Endothelial cell of umbilical vein (primary cell): ENCODE data around the gene ITPKB. TPM values are rescaled to one million over a fixed set of nuclear protein-coding genes. Genes with fewer than 3 reads are reported as not detected.

Experiments
- BruUV-seq: library from RNA; stranded (reverse); fragments of 400-500 nt; replicated peaks from 2 replicates; lab custom pipeline; 2021; lab: Mats Ljungman, UMichigan
- CTCF ChIA-PET: fragments of 300-600, 350-600 bp; sonication (Branson Sonifier 250); formaldehyde crosslinking; loops from one replicate; lab custom pipeline; 2021; ENCODE audit warnings: antibody characterized with exemption, inconsistent platforms; lab: Charles Lee
- POLR2A ChIA-PET: fragments of 300-600, 350-600 bp; sonication (Branson Sonifier 250); formaldehyde crosslinking; loops from one replicate; lab custom pipeline; 2021; ENCODE audit warnings: antibody characterized with exemption, inconsistent platforms; lab: Charles Lee
- DNase-seq: peaks from one replicate; pipeline ENCODE4 v3.0.0-alpha.2; 2011; ENCODE audit warnings: low read depth, low spot score
- FAIRE-seq: peaks from 2 replicates; lab custom pipeline; 2011; peaks lifted over from hg19 to GRCh38; lab: Jason Lieb, UNC
- H2AFZ ChIP-seq: 2 replicates; pipeline ENCODE4 v1.6.0; 2012; ENCODE audit warnings: low read depth, low read length, control low read depth, inconsistent platforms
- H3K27ac ChIP-seq: 2 replicates; pipeline ENCODE4 v1.5.1; 2011; ENCODE audit warnings: low read depth, mild to moderate bottlenecking, control low read depth, low read length, moderate library complexity; ENCODE audit not compliant: insufficient read depth
- H3K27me3 ChIP-seq, 2 experiments: 2 replicates each; pipeline versions ENCODE4 v1.6.0 to v1.6.1; 2011; ENCODE audit warnings: low read length in 2 of 2, mixed read lengths in 1 of 2; ENCODE audit not compliant: control insufficient read depth in 2 of 2, insufficient read depth in 2 of 2
- H3K36me3 ChIP-seq, 2 experiments: 2 replicates in 1 of 2; 3 replicates in 1 of 2; pipeline ENCODE4 v1.5.1; 2011; ENCODE audit warnings: low read length in 2 of 2, mild to moderate bottlenecking in 1 of 2, moderate library complexity in 1 of 2; ENCODE audit not compliant: control insufficient read depth in 2 of 2, insufficient read depth in 2 of 2; ENCODE audit errors: extremely low read depth in 1 of 2
- H3K4me1 ChIP-seq: 3 replicates; pipeline ENCODE4 v1.5.1; 2011; ENCODE audit warnings: mild to moderate bottlenecking, low read length; ENCODE audit not compliant: control insufficient read depth, insufficient read depth; ENCODE audit errors: extremely low read depth
- H3K4me2 ChIP-seq: 2 replicates; pipeline ENCODE4 v1.6.1; 2011; ENCODE audit warnings: low read length, control low read depth, mixed read lengths; ENCODE audit not compliant: insufficient read depth
- H3K4me3 ChIP-seq, 3 experiments: fragments of 200-600 bp in 1 of 3; sonication (generic), shearing (Covaris generic) in 1 of 3; replicated peaks in 1 of 3; 2 replicates each; pipeline ENCODE4 v1.5.1; 2011 to 2016; ENCODE audit warnings: control low read depth in 3 of 3, low read length in 3 of 3, mild to moderate bottlenecking in 2 of 3, inconsistent platforms in 1 of 3, low read depth in 1 of 3, moderate library complexity in 1 of 3; ENCODE audit not compliant: insufficient read depth in 1 of 3
- H3K79me2 ChIP-seq: 2 replicates; pipeline ENCODE4 v1.6.0; 2012; ENCODE audit warnings: low read length, inconsistent platforms; ENCODE audit not compliant: control insufficient read depth, insufficient read depth
- H3K9ac ChIP-seq: replicated peaks from 2 replicates; pipeline ENCODE3; 2011; ENCODE audit warnings: low read length, control low read depth; ENCODE audit not compliant: insufficient read depth; ENCODE audit errors: extremely low read depth
- H3K9me1 ChIP-seq: replicated peaks from 3 replicates; pipeline ENCODE4 v1.6.0; 2011; ENCODE audit warnings: mild to moderate bottlenecking, low read length; ENCODE audit not compliant: control insufficient read depth, insufficient read depth; ENCODE audit errors: extremely low read depth
- H3K9me3 ChIP-seq: replicated peaks from 2 replicates; pipeline ENCODE4 v1.5.1; 2012; ENCODE audit warnings: low read length, inconsistent platforms; ENCODE audit not compliant: control insufficient read depth, insufficient read depth
- H4K20me1 ChIP-seq: replicated peaks from 2 replicates; pipeline ENCODE3; 2011; ENCODE audit warnings: mild to moderate bottlenecking, low read length; ENCODE audit not compliant: control insufficient read depth, insufficient read depth; ENCODE audit errors: extremely low read depth
- EZH2 ChIP-seq: IDR thresholded peaks from 2 replicates; pipeline ENCODE4 v1.6.1; 2012; ENCODE audit warnings: borderline replicate concordance, low read depth, mild to moderate bottlenecking, moderate library complexity, low read length, inconsistent platforms; ENCODE audit not compliant: severe bottlenecking
- FOS ChIP-seq: IDR thresholded peaks from 2 replicates; pipeline ENCODE4 v1.6.1; 2011; ENCODE audit warnings: mild to moderate bottlenecking, low read length, moderate library complexity, borderline replicate concordance; ENCODE audit not compliant: insufficient read depth
- GATA2 ChIP-seq: IDR thresholded peaks from 2 replicates; pipeline ENCODE4 v1.7.0; 2011; ENCODE audit warnings: low read depth, mild to moderate bottlenecking, moderate library complexity, mixed read lengths, low read length; ENCODE audit not compliant: insufficient read length, insufficient read depth
- JUN ChIP-seq: IDR thresholded peaks from 2 replicates; pipeline ENCODE4 v1.6.1; 2011; ENCODE audit warnings: borderline replicate concordance, low read depth; ENCODE audit not compliant: insufficient read length, insufficient read depth
- MYC ChIP-seq: IDR thresholded peaks from one replicate; pipeline ENCODE4 v1.6.1; 2011; ENCODE audit warnings: mild to moderate bottlenecking, low read depth, low read length
- POLR2A ChIP-seq: IDR thresholded peaks from 2 replicates; pipeline ENCODE4 v1.6.1; 2012; ENCODE audit warnings: low read depth, mild to moderate bottlenecking, control low read depth, low read length
- POLR2AphosphoS5 ChIP-seq: IDR thresholded peaks from 2 replicates; pipeline ENCODE4 v1.6.1; 2012; ENCODE audit warnings: low read depth, mild to moderate bottlenecking, control low read depth, low read length, moderate library complexity; ENCODE audit not compliant: insufficient read depth
- dilution Hi-C: fragments of 300-500 bp; cut with MboI; formaldehyde crosslinking; loops from one replicate; pipeline ENCODE4 v1.15.0; 2019; ENCODE audit warnings: low sequenced_read_pairs; ENCODE audit not compliant: extremely low pct_ligation_motif_present
- intact Hi-C: fragments of 100-400 bp; cut with micrococcal nuclease; formaldehyde crosslinking; loops from one replicate; pipeline ENCODE4 v1.10.0; 2022
- polyA plus RNA-seq, 4 experiments: library from polyadenylated mRNA; depleted of rRNA in 3 of 4; stranded (reverse) in 3 of 4; unstranded in 1 of 4; fragments of >200 nt; gene quantifications; 2 replicates each; pipeline versions ENCODE4 v1.2.1 to v1.2.3, GENCODE V29; 2011 to 2012; ENCODE audit warnings: missing spikeins in 1 of 4
- total RNA-seq: library from RNA; stranded (reverse); gene quantifications from 2 replicates; pipeline ENCODE4 v1.2.3, GENCODE V29; 2021
- TF ChIP-seq, protein P1 (sequence below), 2 donors: IDR thresholded peaks; 1 replicate in 1 of 2; 2 replicates in 1 of 2; pipeline ENCODE4 v1.5.1; 2011; ENCODE audit warnings: low read length in 2 of 2, mild to moderate bottlenecking in 2 of 2, moderate library complexity in 2 of 2, control low read depth in 1 of 2, inconsistent platforms in 1 of 2, low read depth in 1 of 2; ENCODE audit not compliant: insufficient read depth in 1 of 2; ENCODE audit errors: extremely low read depth in 1 of 2
- TF ChIP-seq, protein P2 (sequence below): IDR thresholded peaks from 2 replicates; pipeline ENCODE4 v1.6.1; 2011; ENCODE audit not compliant: insufficient read depth, insufficient read length

Gene ITPKB
- total and polyA plus RNA-seq, 2 donors (not counting 3 experiments of a cell fraction or from before 2014, with no cell fraction given) = 7.7 to 34.8 TPM

DNA sequence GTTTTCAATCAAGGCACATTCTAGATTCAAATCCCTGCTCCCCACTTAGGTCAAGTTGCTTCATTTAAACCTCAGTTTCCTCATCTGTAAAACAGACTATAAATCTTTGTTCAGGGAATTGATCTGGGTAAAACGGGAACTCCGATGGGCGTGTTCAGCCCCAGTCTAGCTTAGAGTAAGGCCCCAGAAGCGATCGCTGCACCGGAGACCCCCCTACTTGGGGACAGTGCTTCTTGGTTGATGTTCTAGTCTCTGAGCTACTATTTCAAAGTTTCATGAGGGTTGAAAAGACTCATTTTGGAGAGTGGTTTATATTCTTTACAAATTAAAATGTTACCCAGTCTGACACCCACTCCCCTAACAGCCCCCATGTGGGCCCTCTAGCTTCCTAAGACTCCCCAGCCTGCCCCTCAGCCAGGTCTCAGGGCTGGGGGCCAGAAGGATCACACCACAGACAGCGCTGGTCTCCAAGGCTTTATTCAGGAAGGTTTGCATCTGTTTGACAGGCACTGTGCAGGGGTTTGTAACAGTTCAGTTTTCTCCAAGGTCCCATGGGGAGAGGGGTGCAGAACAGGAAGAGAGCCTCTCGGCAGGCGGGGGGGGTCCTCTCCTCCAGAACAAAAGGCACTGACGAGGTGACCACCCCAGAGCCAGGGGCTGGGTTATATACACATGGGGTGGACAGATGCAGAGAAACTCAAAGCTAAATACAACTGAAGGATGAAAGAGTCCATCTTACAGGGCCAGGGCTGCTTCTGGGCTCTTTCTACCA is 107.7 kb downstream of the ITPKB start:
- Histone ChIP-seq H3K9me3 (no peaks in the 10 kb centered on the region), H3K4me3 (no peak overlapping the region), H3K27ac (no peak overlapping the region), H4K20me1 (no peaks in the 10 kb centered on the region), H3K4me2 (no peak overlapping the region), H2AFZ (no peak overlapping the region), H3K36me3 (no peaks in the 10 kb centered on the region), H3K9me1 (no peaks in the 10 kb centered on the region), H3K27me3 (no peaks in the 10 kb centered on the region), H3K79me2 (no peaks in the 10 kb centered on the region), H3K4me1 (no peaks in the 10 kb centered on the region), H3K9ac (no peak overlapping the region)
- no peak for DNase-seq
- dilution Hi-C loops (no loop called here), intact Hi-C loops (loop anchor here (5.0 kb wide), 3 partner anchors 261 to 806 kb away; no protein-coding TSS in a partner anchor)
- FAIRE-seq = no peak
- ChIA-PET CTCF (interaction anchor here (0.7 to 8.8 kb wide), 2 partner anchors 11 to 196 kb away, joined by 3 to 85 read pairs; no protein-coding TSS in a partner anchor), POLR2A (no interaction called here)
- BruUV-seq = no TSS peak
- TF ChIP-seq JUN = no peak
- TF ChIP-seq, protein P1, sequence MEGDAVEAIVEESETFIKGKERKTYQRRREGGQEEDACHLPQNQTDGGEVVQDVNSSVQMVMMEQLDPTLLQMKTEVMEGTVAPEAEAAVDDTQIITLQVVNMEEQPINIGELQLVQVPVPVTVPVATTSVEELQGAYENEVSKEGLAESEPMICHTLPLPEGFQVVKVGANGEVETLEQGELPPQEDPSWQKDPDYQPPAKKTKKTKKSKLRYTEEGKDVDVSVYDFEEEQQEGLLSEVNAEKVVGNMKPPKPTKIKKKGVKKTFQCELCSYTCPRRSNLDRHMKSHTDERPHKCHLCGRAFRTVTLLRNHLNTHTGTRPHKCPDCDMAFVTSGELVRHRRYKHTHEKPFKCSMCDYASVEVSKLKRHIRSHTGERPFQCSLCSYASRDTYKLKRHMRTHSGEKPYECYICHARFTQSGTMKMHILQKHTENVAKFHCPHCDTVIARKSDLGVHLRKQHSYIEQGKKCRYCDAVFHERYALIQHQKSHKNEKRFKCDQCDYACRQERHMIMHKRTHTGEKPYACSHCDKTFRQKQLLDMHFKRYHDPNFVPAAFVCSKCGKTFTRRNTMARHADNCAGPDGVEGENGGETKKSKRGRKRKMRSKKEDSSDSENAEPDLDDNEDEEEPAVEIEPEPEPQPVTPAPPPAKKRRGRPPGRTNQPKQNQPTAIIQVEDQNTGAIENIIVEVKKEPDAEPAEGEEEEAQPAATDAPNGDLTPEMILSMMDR (IDR thresholded peaks at IDR 0.05; ENCODE audit: extremely low read depth in 1 of 2, insufficient read depth in 1 of 2, low read depth in 1 of 2, low read length in 2 of 2) = no peak
- TF ChIP-seq, protein P2, sequence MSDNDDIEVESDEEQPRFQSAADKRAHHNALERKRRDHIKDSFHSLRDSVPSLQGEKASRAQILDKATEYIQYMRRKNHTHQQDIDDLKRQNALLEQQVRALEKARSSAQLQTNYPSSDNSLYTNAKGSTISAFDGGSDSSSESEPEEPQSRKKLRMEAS = no peak
- no peak for TF ChIP-seq POLR2A
- no peak for TF ChIP-seq POLR2AphosphoS5
- no peak for TF ChIP-seq GATA2
- no peak for TF ChIP-seq EZH2
- no peak for TF ChIP-seq FOS
- no peak for TF ChIP-seq MYC
